ENCODE measurements around the gene SLC25A23. TPM values are rescaled to one million over a fixed set of nuclear protein-coding genes. Genes with fewer than 3 reads are reported as not detected.
"Not testable (repeated sequence)": the region's sequence is repeated elsewhere in the genome, so short reads cannot be mapped to it uniquely, and the experiment has no call there.

SLC25A23 gene
- polyA plus RNA-seq, 2 of the 4 experiments (the other 2 are of a cell fraction) = 3.3 to 18.2 TPM

- no peak for TF ChIP-seq E2F6 (IDR thresholded peaks at IDR 0.05; ENCODE audit: borderline replicate concordance, low read depth)
- TF ChIP-seq BHLHE40 (IDR thresholded peaks at IDR 0.05; ENCODE audit: low read depth, low read length) = no peak
Measured at GRCh38 chr19:6433165-6433564, 26.4 kb downstream of the SLC25A23 start (continued).

GRCh38 chr19:6431891-6432290 is 27.7 kb downstream of the SLC25A23 start:
- Histone ChIP-seq H3K9me3 (no peaks in the 10 kb centered on the region), H3K4me2 (no peak overlapping the region), H3K4me3 (no peak overlapping the region), H3K27ac (no peak overlapping the region), H3K4me1 (no peaks in the 10 kb centered on the region)
- FAIRE-seq (no peak), ATAC-seq (no peak; a peak in 1 of 6 replicates), DNase-seq (ENCODE audit: low read depth in 1 of 2, low spot score in 1 of 2) (no peak)
- no peak for TF ChIP-seq CTCF (IDR thresholded peaks at IDR 0.05)
- TF ChIP-seq NPAS2 (CRISPR knock-in tag; IDR thresholded peaks at IDR 0.05; ENCODE audit: borderline replicate concordance) = no peak
- TF ChIP-seq USF2 (IDR thresholded peaks at IDR 0.05) = no peak
- no peak for TF ChIP-seq MAX (IDR thresholded peaks at IDR 0.05)
- no peak for TF ChIP-seq ZNF302 (CRISPR knock-in tag; IDR thresholded peaks at IDR 0.05)
- no peak for TF ChIP-seq RARB (CRISPR knock-in tag; IDR thresholded peaks at IDR 0.05)
- TF ChIP-seq EP300 (IDR thresholded peaks at IDR 0.05) = no peak
- TF ChIP-seq PHF8 (IDR thresholded peaks at IDR 0.05; ENCODE audit: borderline replicate concordance, low read depth) = no peak
- TF ChIP-seq SREBF2 (IDR thresholded peaks at IDR 0.05) = no peak
- ChIA-PET CTCF (interaction anchor here (1.4 kb wide), 1 partner anchor 73 kb away, joined by 3 read pairs; no protein-coding TSS in a partner anchor), POLR2A (no interaction called here)
- WGBS (ENCODE audit: missing lambda C conversion rate) = 69% methylated on average over 6 of the region's 11 CpGs

- H3K27ac ChIP-seq = no peak overlapping the region
- WGBS (ENCODE audit: missing lambda C conversion rate) = 67% methylated on average over 18 of the region's 20 CpGs
- no peak overlapping the region for H3K4me2 ChIP-seq
- ChIA-PET POLR2A (no interaction called here), CTCF (no interaction called here)
- TF ChIP-seq CHD4 (IDR thresholded peaks at IDR 0.05; ENCODE audit: borderline replicate concordance) = no peak
- no peak for TF ChIP-seq RCOR1 (IDR thresholded peaks at IDR 0.05; ENCODE audit: low read depth, low read length)
- no peak for TF ChIP-seq BHLHE40 (IDR thresholded peaks at IDR 0.05; ENCODE audit: low read depth, low read length)
- TF ChIP-seq PBX3 (IDR thresholded peaks at IDR 0.05) = no peak
- no peak for TF ChIP-seq TP53 (CRISPR knock-in tag; IDR thresholded peaks at IDR 0.05)
- TF ChIP-seq POLR2A (IDR thresholded peaks at IDR 0.05; ENCODE audit: low read length) = no peak
- TF ChIP-seq FOXS1 (CRISPR knock-in tag; IDR thresholded peaks at IDR 0.05) = no peak
- TF ChIP-seq GATA3 (IDR thresholded peaks at IDR 0.05; ENCODE audit: borderline replicate concordance) = no peak
- ATAC-seq (no peak), FAIRE-seq (no peak), DNase-seq (ENCODE audit: low read depth in 1 of 2, low spot score in 1 of 2) (no peak)
- no peaks in the 10 kb centered on the region for H3K4me1 ChIP-seq
- H3K4me3 ChIP-seq = no peak overlapping the region
- H3K9me3 ChIP-seq = no peaks in the 10 kb centered on the region
Measured at GRCh38 chr19:6429419-6430221, 30.0 kb downstream of the SLC25A23 start.

GRCh38 chr19:6428692-6429418 is 30.7 kb downstream of the SLC25A23 start:
- H3K4me2 ChIP-seq; FAIRE-seq; POLR2A ChIA-PET; H3K4me1 ChIP-seq; DNase-seq (ENCODE audit: low read depth in 1 of 2, low spot score in 1 of 2); H3K9me3 ChIP-seq; H3K27ac ChIP-seq; ATAC-seq; H3K4me3 ChIP-seq; CTCF ChIA-PET: not testable (repeated sequence)
- 46% methylated on average over 2 of the region's 2 CpGs for WGBS (ENCODE audit: missing lambda C conversion rate)
